HG02840 (cell line): ENCODE data around the gene MTFR2.

Experiments used
- ATAC-seq: cut with Tn5 transposase; IDR thresholded peaks from one replicate; pipeline ENCODE4 v1.9.1; 2021; ENCODE audit warnings: mild to moderate bottlenecking, moderate library complexity, moderate number of reproducible peaks; ENCODE audit not compliant: unreplicated experiment, low FRiP score

MTFR2 gene

GRCh38 chr6:136249811-136250685, at the start of gene MTFR2:
MTFR2 (minus strand) TSS chr6:136250311; CDS start chr6:136249099, 1,212 bp downstream.
- ATAC-seq, result peak; percentile 98

GRCh38 chr6:136294621-136295020, 44.5 kb upstream of the MTFR2 start:
- no peak for ATAC-seq

GRCh38 chr6:136290410-136291010, 40.4 kb upstream of the MTFR2 start:
- peak; percentile 9 for ATAC-seq

GRCh38 chr6:136289579-136290409, 39.7 kb upstream of the MTFR2 start, which contains the start of gene BCLAF1:
BCLAF1 (minus strand) TSS chr6:136289846; CDS start chr6:136279866, 9,980 bp downstream.
- ATAC-seq, result peak; percentile 91

DNA sequence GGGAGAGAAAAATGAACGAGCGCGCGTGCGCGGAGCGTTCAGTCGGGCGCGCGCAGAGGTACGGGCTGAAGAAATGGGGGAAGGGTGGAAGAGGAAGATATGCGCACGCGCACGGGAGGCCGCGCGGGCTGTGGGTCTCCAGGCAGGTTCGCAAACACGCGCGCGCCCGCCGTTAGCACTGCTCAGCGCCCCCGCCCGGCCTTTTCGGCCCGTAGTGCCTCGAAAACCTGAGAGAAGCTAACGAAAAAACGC, 39.1 kb upstream of the MTFR2 start:
- peak; percentile 55 for ATAC-seq

- ATAC-seq, result peak; percentile 28
These were observed 38.6 kb upstream of the MTFR2 start for GRCh38 chr6:136288566-136289326.

GRCh38 chr6:136284909-136285308, 34.8 kb upstream of the MTFR2 start:
- no peak for ATAC-seq

GRCh38 chr6:136282906-136283305, 32.8 kb upstream of the MTFR2 start:
- ATAC-seq, result no peak

DNA sequence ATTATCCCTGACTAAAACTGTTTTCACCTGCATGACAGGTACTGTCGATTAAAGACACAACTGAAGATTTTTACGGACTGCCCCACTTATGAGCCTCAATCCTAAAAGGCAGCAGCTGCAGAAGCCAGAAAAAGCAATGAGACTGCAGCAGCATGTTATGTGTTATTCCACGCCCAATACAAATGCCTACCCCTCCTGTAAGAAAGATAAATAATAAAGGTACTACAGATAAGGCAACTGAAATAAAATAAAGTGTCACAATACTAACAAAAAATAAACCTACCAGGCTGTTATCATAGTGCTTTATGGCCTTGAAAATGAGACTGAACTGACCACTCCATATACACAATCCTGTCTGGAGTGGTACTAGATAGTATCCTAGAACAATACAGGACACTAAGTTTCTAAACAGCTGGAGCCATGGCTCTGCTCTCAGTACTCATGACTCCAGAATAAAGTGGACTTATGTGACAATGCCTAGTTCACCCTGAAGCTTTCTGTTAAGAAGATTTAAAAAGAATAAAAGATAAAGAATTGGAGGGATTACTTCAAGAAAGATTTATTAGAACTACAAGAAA, 30.0 kb upstream of the MTFR2 start:
- ATAC-seq, result no peak

GRCh38 chr6:136274062-136274461, 24.0 kb upstream of the MTFR2 start:
- no peak for ATAC-seq

GRCh38 chr6:136265101-136265500, 15.0 kb upstream of the MTFR2 start:
- no peak for ATAC-seq

DNA sequence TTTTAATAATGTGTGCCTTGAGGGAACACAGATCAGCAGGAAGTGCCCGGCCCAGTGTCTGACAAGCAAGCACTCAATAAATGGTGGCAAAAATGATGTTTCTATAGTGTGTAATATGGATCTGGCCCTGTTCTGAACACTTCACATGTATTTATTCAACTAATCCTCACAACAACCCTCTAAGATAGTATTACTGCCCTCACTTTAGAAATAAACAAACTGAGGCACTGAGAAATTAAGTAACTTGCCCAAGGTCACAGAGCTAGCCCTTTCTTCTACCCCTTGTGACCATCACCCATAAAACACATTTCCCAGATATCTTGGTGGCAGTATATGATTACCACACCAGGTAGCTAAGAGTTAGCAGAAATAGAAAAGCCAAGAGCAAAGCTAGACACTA, 12.8 kb upstream of the MTFR2 start:
- ATAC-seq, result no peak

DNA sequence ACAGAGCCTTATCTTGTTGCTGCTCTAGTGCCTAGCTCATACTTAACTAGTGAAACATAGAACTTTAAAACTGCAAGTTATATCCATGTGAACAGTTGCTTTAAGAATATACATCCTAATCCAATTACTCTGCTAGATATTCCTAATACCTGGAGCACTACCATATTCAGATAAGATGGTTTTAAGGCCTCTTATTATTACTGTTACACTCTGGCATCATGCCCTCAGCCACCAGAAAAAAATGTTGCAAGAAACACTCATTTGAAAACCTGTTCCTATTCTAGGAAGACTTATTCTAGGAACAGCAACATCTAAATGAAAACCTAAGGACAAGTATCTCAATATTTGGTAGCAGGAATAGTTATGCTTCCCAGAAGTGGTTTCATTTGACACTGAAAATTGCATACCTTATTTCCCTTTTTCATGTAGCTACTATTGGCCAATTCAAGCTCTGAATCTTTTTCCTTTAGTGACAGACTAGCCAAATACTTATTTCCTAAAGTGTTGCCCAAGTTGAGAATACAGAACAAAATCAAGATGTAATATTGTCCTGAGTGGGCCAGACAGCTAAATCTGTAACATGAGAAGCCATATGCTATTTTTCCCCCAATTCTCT, 4.8 kb upstream of the MTFR2 start:
- no peak for ATAC-seq

- no peak for ATAC-seq
These were observed 3.6 kb upstream of the MTFR2 start for GRCh38 chr6:136253734-136254133.

GRCh38 chr6:136252441-136252840, 2.3 kb upstream of the MTFR2 start:
- ATAC-seq, result no peak

- no peak for ATAC-seq
These were observed 1.3 kb upstream of the MTFR2 start for GRCh38 chr6:136251394-136251793.

GRCh38 chr6:136250686-136251008, 536 bp upstream of the MTFR2 start:
- no peak for ATAC-seq

GRCh38 chr6:136249336-136249735, 775 bp downstream of the MTFR2 start:
- ATAC-seq, result no peak

GRCh38 chr6:136244061-136244616, 6.0 kb downstream of the MTFR2 start:
- ATAC-seq, result no peak
